NB4 (cell line): Measurements from ENCODE around the gene SCART1.

Source experiments
- DNase-seq: peaks from one replicate; pipeline ENCODE4 v3.0.0; 2010; ENCODE audit warnings: low read depth
- H3K4me3 ChIP-seq: one replicate; pipeline ENCODE4 v1.5.1; 2011; ENCODE audit warnings: mild to moderate bottlenecking, low read depth, low read length, moderate library complexity
- MYC ChIP-seq: IDR thresholded peaks from 2 replicates; pipeline ENCODE4 v1.6.1; 2011; ENCODE audit warnings: low read depth, low read length
- POLR2A ChIP-seq: IDR thresholded peaks from 2 replicates; pipeline ENCODE4 v1.6.1; 2011; ENCODE audit warnings: mild to moderate bottlenecking; ENCODE audit not compliant: insufficient read length; ENCODE audit errors: extremely low read depth
- TF ChIP-seq, protein P1 (sequence below): IDR thresholded peaks from one replicate; pipeline ENCODE4 v1.5.1; 2012; ENCODE audit warnings: low read depth, low read length
- TF ChIP-seq, protein P2 (sequence below): IDR thresholded peaks from 2 replicates; pipeline ENCODE4 v1.6.1; 2011; ENCODE audit warnings: low read depth, low read length

Gene SCART1

DNA sequence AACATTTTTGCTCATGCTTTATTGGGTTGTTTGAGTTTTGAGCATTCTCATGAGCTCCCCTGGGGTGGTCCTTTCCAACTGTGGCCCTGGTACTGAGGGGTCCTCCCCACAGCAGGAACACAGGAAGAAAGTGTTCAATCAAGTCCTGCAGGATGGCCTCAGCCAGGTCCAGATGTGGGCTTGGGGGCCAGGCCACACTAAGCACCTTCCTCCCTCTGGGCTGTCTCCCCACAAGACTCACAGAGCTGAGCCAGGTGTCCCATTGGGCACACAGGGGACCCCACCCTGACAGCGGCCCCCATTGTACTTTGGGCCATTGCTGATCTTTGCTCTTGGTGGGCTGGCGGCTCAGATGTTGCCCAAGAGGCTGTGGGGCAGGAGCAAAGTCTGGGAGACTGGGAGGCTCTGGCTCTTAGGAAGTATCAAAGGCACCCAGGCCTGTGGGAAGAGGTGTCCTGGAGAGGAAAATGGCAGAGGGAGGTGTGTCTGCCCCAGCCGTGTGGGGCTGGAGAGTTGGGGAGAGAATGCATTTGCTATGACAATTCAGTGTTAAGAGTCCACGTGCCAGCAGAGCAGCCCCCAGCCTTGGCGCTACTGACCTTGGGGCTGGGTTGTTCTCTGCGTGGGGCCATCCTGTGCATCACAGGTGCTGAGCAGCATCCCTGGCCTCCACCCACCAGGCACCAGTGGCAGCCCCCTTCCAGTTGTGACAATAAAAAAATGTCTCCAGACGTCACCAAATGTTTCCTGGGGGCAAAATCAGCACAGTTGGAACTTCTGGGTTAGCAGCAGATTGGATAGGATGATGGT, 17.8 kb downstream of the SCART1 start:
- no peak overlapping the region for H3K4me3 ChIP-seq
- TF ChIP-seq MYC (no peak), POLR2A (no peak)
- TF ChIP-seq, protein P1, sequence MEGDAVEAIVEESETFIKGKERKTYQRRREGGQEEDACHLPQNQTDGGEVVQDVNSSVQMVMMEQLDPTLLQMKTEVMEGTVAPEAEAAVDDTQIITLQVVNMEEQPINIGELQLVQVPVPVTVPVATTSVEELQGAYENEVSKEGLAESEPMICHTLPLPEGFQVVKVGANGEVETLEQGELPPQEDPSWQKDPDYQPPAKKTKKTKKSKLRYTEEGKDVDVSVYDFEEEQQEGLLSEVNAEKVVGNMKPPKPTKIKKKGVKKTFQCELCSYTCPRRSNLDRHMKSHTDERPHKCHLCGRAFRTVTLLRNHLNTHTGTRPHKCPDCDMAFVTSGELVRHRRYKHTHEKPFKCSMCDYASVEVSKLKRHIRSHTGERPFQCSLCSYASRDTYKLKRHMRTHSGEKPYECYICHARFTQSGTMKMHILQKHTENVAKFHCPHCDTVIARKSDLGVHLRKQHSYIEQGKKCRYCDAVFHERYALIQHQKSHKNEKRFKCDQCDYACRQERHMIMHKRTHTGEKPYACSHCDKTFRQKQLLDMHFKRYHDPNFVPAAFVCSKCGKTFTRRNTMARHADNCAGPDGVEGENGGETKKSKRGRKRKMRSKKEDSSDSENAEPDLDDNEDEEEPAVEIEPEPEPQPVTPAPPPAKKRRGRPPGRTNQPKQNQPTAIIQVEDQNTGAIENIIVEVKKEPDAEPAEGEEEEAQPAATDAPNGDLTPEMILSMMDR, result no peak
- TF ChIP-seq, protein P2, sequence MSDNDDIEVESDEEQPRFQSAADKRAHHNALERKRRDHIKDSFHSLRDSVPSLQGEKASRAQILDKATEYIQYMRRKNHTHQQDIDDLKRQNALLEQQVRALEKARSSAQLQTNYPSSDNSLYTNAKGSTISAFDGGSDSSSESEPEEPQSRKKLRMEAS, result no peak
- DNase-seq, result no peak

DNA sequence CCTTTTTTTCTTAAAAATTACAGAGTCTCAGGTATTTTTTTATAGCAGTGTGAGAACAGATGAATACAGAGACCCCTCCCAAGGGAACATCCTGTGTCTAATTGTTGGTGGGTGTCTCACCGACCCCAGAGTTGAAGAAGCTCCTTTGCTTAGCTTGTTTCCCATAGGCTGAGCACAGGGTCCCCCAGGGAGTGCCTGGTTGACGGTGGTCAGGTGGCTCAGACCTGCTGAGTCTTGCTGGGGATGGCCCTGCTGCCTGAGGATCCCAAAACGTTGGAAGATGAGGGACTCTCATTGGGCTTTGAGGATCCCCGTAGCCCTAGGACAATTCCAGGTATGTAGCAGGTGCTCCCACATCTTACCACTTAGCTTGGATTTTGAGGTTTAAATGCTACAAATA, 19.5 kb downstream of the SCART1 start:
- H3K4me3 ChIP-seq, result no peak overlapping the region
- TF ChIP-seq, protein P1, result no peak
- TF ChIP-seq, protein P2, result no peak
- TF ChIP-seq POLR2A, result no peak
- no peak for TF ChIP-seq MYC
- DNase-seq, result no peak

DNA sequence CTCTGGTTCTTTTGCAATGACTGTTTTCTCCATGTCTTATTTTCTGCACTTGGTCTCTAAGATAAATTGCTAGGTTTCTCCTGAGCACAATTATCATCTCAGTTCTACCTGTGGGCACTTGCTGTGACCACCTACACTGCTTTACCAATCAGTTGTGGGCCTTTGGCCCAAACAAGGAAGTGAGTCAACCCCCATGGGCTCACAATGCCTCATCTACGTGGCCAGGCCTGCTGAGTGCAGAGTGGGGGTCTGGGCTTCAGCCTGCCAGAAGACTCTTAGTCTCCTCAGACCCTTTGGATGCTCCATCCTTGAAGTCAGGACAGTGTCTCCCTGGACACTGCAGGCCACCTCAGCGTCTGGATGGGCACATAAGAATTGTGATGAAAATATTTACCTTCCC, 20.3 kb downstream of the SCART1 start:
- TF ChIP-seq MYC, result no peak
- no peak overlapping the region for H3K4me3 ChIP-seq
- peak; percentile 44 for DNase-seq

DNA sequence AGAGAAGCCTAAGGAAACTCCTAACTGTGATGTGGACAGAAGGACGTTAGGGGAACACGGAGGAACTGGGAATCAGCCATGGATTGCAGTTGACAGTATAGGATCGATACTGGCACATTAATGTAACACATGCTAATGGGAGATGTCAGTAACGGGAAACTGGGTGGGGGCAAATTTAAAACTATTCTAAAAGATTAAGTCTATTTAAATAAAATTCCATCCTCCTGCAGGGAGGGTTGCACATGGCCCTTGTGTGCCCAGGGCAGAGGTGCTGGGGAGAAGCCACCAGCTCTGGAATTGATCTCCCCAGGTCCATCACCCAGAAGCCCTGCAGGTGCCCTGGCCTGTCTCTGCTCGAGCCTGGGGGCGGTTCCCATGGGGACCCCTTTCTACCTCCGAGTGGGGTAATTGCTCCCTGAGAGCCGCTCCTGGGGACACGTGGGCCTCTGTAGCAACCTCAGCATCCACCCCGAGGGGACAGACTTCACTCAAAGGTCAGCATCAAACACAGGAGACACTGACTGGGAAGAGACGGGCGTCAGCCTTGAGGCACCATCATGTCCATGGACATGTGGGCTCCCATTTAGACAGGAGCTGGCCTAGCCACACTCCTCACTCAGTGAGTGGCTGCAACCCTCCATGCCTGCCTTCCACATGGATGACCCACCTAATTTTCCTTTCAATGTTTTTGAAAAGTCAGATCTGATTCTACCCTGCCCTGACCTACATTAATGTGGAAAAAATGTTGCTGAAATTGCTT, 21.1 kb downstream of the SCART1 start:
- DNase-seq, result no peak
- no peak overlapping the region for H3K4me3 ChIP-seq
- TF ChIP-seq, protein P1, result no peak
- TF ChIP-seq, protein P2, result no peak

DNA sequence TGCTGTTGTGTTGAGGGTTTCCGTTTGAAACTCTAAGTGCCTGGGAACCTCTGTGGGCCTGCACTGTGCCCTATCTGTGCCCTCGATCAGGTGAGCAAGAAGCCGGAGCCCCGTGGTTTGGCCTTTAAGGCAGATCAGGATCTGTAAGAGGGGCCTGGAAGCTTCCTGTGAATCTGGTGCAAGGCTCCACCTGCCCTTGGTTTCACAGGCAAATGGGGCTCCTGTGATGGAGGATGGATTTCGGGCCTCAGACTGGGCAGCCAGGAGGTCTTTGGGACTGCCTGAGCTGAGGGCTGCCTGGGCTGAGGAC, 21.6 kb downstream of the SCART1 start:
- TF ChIP-seq, protein P2, result no peak
- TF ChIP-seq POLR2A (no peak), MYC (no peak)
- TF ChIP-seq, protein P1, result no peak
- no peak overlapping the region for H3K4me3 ChIP-seq
- no peak for DNase-seq

DNA sequence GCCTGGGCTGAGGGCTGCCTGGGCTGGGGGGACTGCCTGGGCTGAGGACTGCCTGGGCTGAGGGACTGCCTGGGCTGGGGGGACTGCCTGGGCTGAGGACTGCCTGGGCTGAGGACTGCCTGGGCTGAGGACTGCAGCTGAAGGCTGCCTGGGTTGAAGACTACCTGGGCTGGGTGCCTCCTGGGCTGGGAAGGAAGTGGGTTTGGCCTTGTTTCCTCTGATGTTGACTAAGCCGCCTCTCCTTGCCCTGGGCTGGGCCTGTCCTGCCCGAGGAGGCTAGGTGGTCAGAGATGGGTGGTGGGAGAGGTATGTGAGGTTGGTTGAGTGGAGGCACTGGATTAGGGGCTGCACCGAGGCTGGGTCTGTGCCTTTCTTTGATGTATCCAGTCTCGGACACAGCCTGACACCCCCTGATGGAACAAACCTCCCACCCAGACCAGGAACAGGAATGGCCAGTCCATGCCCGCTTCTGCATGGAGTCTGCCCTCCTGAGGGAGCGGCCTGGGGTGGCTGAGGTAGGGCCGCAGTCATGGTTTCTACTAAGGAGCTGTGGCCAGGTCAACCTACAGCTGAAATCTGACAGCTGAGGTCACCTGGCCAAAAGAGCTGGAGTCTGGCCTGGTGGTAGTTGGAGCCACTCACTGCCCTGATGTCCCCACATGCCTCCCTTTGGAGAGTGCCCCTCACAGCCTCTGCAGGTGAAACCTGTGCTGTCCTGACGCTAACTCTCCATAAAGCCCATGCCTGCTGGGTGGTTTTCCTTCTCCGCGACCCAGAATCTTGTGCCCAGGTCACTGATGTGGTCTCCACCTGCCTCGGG, 22.3 kb downstream of the SCART1 start:
- TF ChIP-seq POLR2A (no peak), MYC (no peak)
- TF ChIP-seq, protein P1, result no peak
- TF ChIP-seq, protein P2, result no peak
- DNase-seq, result no peak
- no peak overlapping the region for H3K4me3 ChIP-seq
